ACC112 (cell line): Measurements from ENCODE around the gene OGG1.

Experiments used
- H2AFZ ChIP-seq: fragments of 200-600 bp; sonication (generic); one replicate; pipeline ENCODE4 v1.6.0; 2017; ENCODE audit warnings: antibody characterized with exemption, low read length; ENCODE audit not compliant: unreplicated experiment
- H3K27ac ChIP-seq: fragments of 200-600 bp; sonication (generic); 2 replicates; pipeline ENCODE4 v1.5.1; 2014; ENCODE audit warnings: low read depth, mild to moderate bottlenecking, antibody characterized with exemption, low read length, moderate library complexity
- H3K27me3 ChIP-seq: fragments of 200-600 bp; sonication (generic); 2 replicates; pipeline ENCODE4 v1.6.1; 2014; ENCODE audit warnings: mild to moderate bottlenecking, antibody characterized with exemption, low read length, moderate library complexity, mixed read lengths; ENCODE audit not compliant: insufficient read depth
- H3K36me3 ChIP-seq: fragments of 200-600 bp; sonication (generic); 2 replicates; pipeline ENCODE4 v1.6.1; 2016; ENCODE audit warnings: mild to moderate bottlenecking, antibody characterized with exemption, low read length, moderate library complexity, mixed read lengths; ENCODE audit not compliant: insufficient read depth
- H3K4me1 ChIP-seq: fragments of 200-600 bp; sonication (generic); one replicate; pipeline ENCODE4 v1.6.1; 2016; ENCODE audit warnings: low read length, mixed read lengths; ENCODE audit not compliant: insufficient read depth, unreplicated experiment, control insufficient read depth
- H3K4me3 ChIP-seq: fragments of 200-600 bp; sonication (generic); 2 replicates; pipeline ENCODE4 v1.5.1; 2014; ENCODE audit warnings: mild to moderate bottlenecking, low read depth, low read length
- H3K79me2 ChIP-seq: fragments of 200-600 bp; sonication (generic); one replicate; pipeline ENCODE4 v1.6.0; 2016; ENCODE audit warnings: low read length; ENCODE audit not compliant: control insufficient read depth, unreplicated experiment, insufficient read depth

The OGG1 gene

DNA sequence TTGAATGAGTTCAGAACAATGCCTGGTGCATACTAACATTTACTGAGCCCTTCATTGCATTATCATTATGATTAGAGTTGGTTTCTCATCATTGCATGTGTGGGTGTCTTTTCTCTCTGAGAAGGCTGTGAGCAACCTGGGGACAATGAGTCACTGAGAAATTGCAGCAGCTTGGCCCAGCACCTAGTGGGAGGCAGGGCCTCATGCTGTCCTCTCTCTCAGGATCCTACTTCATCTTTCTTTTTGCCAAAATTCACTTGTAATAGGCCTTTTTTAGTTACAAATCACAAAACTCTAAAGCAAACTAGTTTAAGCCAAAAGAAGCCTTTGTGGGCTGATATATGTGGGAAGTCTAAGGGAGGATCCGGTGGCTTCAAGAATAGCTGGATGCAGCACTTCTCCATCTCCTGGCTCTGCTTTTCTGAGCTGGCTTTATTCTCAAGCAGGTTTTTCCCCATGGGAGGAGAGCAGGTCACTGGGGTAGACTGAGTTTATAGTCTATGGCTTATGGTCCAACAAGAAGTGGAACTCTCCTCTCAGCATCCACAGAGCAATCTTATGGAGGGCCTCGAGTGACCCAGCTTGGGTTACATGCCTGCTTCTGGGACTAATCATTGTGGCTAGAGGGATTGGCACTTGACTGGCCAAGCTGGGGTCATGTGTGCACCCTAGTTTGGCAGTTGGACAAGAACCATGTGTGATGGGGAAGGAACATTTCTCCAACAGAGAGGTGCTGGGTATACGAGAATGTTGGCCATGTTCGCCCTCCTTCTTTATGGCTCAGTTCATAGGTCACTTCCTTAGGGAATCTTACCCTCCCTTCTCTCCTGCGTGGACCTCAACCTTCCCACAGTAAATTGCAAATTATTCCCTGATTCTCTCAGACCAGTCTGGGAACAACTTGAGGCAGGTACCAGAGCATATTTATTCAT lies 28.7 kb downstream of the OGG1 start:
- Histone ChIP-seq H3K79me2 (no peaks in the 10 kb centered on the region), H3K36me3 (0 out of 2 replicates have a peak, but pooled peaks cover 6% of the 10 kb centered on the region), H3K27me3 (no peaks in the 10 kb centered on the region), H3K4me1 (peaks cover 19% of the 10 kb centered on the region), H3K27ac (peak overlapping the region; percentile 50), H2AFZ (no peak overlapping the region), H3K4me3 (no peak overlapping the region)

DNA sequence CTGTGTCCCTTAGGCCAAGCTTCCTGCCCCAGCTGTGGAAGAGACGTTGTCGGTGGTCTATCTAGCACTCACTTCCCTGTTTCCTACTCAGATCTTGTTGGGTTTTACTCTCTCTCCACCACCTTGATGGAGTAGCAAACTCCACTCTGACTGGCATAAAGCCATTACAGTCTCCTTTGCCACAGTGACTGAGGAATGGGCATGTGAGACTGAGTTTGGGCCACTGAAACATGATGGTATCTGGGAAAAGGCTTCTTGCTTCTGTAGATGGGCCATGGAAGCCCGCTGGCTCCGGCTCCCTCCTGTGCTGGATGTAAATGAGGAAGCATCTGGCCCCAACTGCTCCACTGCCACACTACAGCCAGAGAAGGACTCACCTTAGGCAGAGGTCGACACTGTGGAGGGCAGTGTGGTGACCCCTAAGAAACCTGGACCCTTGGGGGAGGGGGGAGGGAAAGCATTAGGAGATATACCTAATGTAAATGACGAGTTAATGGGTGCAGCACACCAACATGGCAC lies 29.4 kb downstream of the OGG1 start:
- no peak overlapping the region for H3K4me3 ChIP-seq
- 0 out of 2 replicates have a peak, but pooled peaks cover 9% of the 10 kb centered on the region for H3K36me3 ChIP-seq
- H2AFZ ChIP-seq: no peak overlapping the region
- H3K27me3 ChIP-seq: no peaks in the 10 kb centered on the region
- peak overlapping the region; percentile 50 for H3K27ac ChIP-seq
- peaks cover 19% of the 10 kb centered on the region for H3K4me1 ChIP-seq
- H3K79me2 ChIP-seq: no peaks in the 10 kb centered on the region

DNA sequence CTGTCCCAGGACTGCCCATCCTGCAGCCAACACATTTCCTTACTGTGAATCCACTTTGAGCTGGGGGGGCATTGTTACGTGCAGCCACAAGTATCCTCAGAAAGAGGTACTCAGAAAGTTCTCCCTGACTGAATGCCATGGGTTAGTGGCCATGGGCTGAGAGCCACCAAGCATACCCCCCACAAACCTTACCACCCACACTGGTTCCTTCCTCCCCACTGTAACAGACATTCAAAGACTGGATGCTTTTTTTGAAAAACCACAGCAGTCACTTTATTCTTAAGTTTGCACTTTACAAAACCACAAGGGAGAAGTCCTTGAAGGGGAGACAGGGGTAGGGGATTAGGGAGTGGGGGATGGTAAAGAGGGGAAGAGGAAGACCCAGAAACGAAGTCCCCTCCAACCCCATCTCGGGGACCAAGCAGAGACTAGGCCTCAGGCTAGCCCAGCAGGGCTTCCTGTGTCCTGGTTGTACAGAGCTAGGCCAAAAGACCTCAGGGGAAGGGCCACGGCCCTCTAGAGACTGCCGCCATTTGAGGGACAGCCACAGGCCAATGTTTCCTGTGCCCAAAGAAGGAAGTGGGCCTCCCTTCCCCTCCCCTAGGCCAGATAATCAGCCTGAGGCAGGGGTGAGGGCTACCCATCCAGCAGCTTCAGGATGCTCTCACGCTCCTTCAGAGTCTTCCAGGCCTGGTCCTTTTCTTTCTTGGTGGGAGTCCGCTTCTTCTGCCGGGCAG lies 30.1 kb downstream of the OGG1 start:
- Histone ChIP-seq H3K27ac (no peak overlapping the region), H3K36me3 (peaks cover 10% of the 10 kb centered on the region; the same call in 1 of the 2 replicates)

DNA sequence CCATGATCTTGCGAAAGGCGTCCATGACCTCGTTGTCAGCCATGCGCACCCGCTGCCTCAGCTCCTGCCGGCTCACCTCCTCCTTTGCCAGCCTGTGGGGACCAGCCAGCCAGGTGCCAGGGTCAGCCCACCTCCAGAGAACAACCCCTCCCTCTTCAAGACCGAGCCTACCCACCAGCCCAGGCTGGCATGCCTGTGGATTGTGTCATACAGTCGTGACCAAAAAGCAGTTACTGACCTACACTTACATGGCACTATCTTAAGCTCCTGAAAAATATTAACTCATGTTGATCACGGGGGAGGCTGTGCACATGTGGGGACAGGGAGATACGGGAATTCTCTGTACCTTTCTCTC lies 30.7 kb downstream of the OGG1 start:
- no peak overlapping the region for H3K27ac ChIP-seq
- H3K4me1 ChIP-seq: peaks cover 19% of the 10 kb centered on the region
- H3K27me3 ChIP-seq: no peaks in the 10 kb centered on the region
- H3K4me3 ChIP-seq: no peak overlapping the region
- peaks cover 13% of the 10 kb centered on the region; the same call in 1 of the 2 replicates for H3K36me3 ChIP-seq
- no peaks in the 10 kb centered on the region for H3K79me2 ChIP-seq
- no peak overlapping the region for H2AFZ ChIP-seq

More for the DNA sequence above, 30.1 kb downstream of the OGG1 start:
- no peak overlapping the region for H3K4me3 ChIP-seq
- H2AFZ ChIP-seq: no peak overlapping the region
- H3K27me3 ChIP-seq: no peaks in the 10 kb centered on the region
- peaks cover 19% of the 10 kb centered on the region for H3K4me1 ChIP-seq
- no peaks in the 10 kb centered on the region for H3K79me2 ChIP-seq

DNA sequence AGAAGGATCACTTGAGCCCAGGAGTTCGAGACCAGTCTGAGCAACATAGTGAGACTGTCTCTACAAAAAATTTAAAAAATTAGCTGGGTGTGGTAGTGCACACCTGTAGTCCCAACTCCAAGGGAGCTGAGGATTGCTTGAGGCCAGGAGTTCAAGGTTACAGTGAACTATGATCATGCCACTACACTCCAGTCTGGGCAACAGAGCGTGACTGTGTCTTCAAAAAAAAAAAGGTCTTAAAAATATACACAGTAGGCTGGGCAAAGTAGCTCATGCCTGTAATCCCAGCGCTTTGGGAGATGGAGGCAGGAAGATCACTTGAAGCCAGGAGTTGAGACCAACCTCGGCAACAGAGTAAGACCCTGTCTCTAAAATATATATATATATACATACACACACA lies 31.2 kb downstream of the OGG1 start:
- Histone ChIP-seq H3K36me3 (peaks cover 13% of the 10 kb centered on the region; the same call in 1 of the 2 replicates), H3K4me3 (no peak overlapping the region)

DNA sequence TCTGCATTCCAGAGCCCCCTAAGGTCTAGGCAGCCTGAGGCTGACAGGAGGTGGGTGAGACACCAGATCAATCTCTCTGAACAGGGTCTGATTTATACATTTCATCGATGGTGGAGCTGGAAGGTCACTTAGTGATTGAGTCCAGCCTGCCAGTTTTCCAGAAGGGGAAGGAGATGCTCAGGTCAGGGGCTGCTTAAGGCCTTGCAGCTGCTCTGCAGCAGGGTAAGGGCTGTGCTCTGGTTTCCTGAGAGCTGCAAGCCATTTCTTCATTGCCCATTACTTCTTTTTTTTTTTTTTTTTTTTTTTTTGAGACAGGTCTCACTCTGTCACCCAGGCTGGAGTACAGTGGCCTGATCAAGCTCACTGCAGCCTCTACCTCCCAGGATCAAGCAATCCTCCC lies 31.8 kb downstream of the OGG1 start:
- H3K4me3 ChIP-seq: no peak overlapping the region
- H3K27me3 ChIP-seq: no peaks in the 10 kb centered on the region
- H3K4me1 ChIP-seq: peaks cover 19% of the 10 kb centered on the region
- H3K27ac ChIP-seq: no peak overlapping the region
- H3K79me2 ChIP-seq: no peaks in the 10 kb centered on the region
- H3K36me3 ChIP-seq: peaks cover 13% of the 10 kb centered on the region; the same call in 1 of the 2 replicates
- H2AFZ ChIP-seq: no peak overlapping the region

More for the DNA sequence above, 31.2 kb downstream of the OGG1 start:
- H3K4me1 ChIP-seq: peaks cover 19% of the 10 kb centered on the region
- no peaks in the 10 kb centered on the region for H3K79me2 ChIP-seq
- H3K27ac ChIP-seq: no peak overlapping the region
- H2AFZ ChIP-seq: no peak overlapping the region
- no peaks in the 10 kb centered on the region for H3K27me3 ChIP-seq

DNA sequence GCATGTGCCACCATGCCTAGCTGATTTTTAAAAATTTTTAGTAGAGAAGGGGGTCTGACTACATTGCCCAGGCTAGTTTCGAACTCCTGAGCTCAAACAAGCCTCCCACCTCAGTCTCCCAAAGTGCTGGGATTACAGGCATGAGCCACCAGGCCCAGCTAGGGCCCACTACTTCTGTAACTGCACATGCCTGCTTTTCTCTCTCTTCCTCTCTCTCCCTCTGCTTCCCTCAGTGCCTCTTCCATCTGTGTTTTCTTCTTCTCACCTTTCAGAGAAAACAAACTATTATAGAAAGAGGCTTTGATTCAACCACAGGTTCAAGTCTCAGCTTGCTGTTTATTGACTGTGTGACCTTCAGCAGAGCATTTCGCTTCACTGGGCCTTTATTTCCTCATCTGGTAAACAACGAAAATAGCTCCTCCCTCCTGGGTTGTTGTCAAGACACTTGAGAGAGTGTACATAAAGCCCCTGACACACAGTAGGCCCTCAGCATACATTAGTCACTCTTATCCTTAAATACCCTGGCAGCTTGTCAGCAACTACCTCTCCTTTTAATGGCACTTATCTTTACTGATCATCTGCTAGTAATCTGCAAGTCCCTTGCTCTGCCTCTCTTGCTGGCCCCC lies 32.3 kb downstream of the OGG1 start:
- H3K36me3 ChIP-seq: peaks cover 13% of the 10 kb centered on the region; the same call in 1 of the 2 replicates
- no peak overlapping the region for H3K4me3 ChIP-seq
- no peaks in the 10 kb centered on the region for H3K79me2 ChIP-seq
- no peak overlapping the region for H2AFZ ChIP-seq
- H3K4me1 ChIP-seq: peaks cover 19% of the 10 kb centered on the region
- H3K27me3 ChIP-seq: no peaks in the 10 kb centered on the region
- H3K27ac ChIP-seq: no peak overlapping the region

DNA sequence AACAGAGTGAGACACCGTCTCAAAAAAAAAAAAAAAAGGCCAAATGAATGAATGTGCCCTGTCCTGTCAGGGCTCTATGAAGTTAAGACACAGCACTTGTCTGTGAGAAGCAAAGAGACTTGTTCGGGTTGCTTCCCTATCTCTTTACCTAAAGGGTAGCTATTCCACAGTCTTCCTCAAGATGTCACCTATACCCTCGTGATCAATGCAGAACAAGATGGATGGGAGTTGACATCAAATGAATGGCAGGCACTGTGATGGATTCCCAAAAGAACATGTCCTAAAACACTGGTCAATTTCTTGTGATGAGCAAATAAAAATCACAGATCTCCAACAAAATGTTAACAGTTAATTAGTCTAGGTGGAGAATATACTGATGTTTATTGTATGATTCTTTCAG lies 33.0 kb downstream of the OGG1 start:
- H3K4me1 ChIP-seq: peaks cover 13% of the 10 kb centered on the region
- H3K79me2 ChIP-seq: no peaks in the 10 kb centered on the region
- H3K36me3 ChIP-seq: peaks cover 13% of the 10 kb centered on the region; the same call in 1 of the 2 replicates
- no peak overlapping the region for H3K4me3 ChIP-seq
- no peaks in the 10 kb centered on the region for H3K27me3 ChIP-seq
- no peak overlapping the region for H2AFZ ChIP-seq
- H3K27ac ChIP-seq: no peak overlapping the region

DNA sequence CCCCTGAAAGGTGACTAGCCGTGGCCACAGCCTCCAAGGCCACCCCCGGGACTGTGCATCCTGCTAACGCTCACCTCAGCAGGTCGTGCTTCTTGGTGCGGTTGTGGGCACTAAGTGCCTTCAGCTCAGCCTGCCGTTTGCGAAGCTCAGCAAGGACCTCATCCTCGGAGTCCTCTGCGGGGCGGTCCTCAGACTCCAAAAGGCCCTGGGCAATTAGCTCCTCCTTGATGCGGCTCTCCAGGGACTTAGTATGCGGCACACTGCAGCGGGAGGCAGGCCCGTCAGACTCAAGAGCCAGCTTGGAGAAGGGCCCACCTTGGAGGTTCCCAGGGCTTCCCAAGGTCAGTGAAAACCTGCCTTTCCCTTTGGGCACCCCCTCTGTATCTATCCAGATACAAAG lies 34.2 kb downstream of the OGG1 start:
- no peak overlapping the region for H2AFZ ChIP-seq
- H3K79me2 ChIP-seq: no peaks in the 10 kb centered on the region
- peaks cover 1% of the 10 kb centered on the region for H3K4me1 ChIP-seq
- H3K4me3 ChIP-seq: no peak overlapping the region
- H3K27ac ChIP-seq: no peak overlapping the region
- no peaks in the 10 kb centered on the region for H3K27me3 ChIP-seq
- H3K36me3 ChIP-seq: peaks cover 13% of the 10 kb centered on the region; the same call in 1 of the 2 replicates

DNA sequence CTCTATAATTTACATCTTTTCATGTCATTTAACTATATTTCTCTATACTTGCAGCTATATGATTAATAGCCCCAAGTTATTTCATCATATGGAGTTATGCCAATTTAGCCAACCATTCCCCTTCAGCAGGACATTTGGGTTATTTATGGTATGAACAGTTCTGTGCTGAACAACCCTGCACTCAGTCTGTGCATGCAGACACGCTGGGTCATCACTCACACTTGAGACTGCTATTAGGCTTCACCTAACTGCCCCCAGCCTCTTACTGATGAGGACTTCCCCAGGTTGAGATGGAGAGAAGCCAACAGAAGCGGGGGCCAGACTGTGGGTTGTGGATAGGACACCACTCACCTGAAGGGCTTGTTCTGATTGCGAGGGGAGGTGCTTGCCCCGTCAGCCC lies 35.2 kb downstream of the OGG1 start:
- Histone ChIP-seq H2AFZ (no peak overlapping the region), H3K27me3 (no peaks in the 10 kb centered on the region), H3K36me3 (peaks cover 13% of the 10 kb centered on the region; the same call in 1 of the 2 replicates), H3K4me1 (no peaks in the 10 kb centered on the region), H3K79me2 (no peaks in the 10 kb centered on the region), H3K4me3 (no peak overlapping the region), H3K27ac (no peak overlapping the region)
